Mesenchymal stem cell (in vitro differentiated cells and primary cell): Measurements from ENCODE around the gene NRN1L. TPM values are rescaled to one million over a fixed set of nuclear protein-coding genes. Genes with fewer than 3 reads are reported as not detected.
"Not testable (repeated sequence)": the region's sequence is repeated elsewhere in the genome, so short reads cannot be mapped to it uniquely, and the experiment has no call there.

Experiments
- DNase-seq: peaks from one replicate; pipeline ENCODE4 v3.0.0-alpha.2; 2013
- H2AFZ ChIP-seq: one replicate; pipeline ENCODE4 v1.6.1; 2013; ENCODE audit warnings: low read depth, mild to moderate bottlenecking, control low read depth, inconsistent platforms, low read length, moderate library complexity
- H2AK5ac ChIP-seq: 2 replicates; pipeline ENCODE4 v1.6.1; 2013; ENCODE audit warnings: low read length, moderate library complexity, mild to moderate bottlenecking, inconsistent platforms; ENCODE audit not compliant: severe bottlenecking
- H2BK120ac ChIP-seq: one replicate; pipeline ENCODE4 v1.6.1; 2013; ENCODE audit warnings: low read depth, mild to moderate bottlenecking, inconsistent platforms, low read length, moderate library complexity
- H2BK12ac ChIP-seq, 2 experiments: one replicate each; pipeline ENCODE4 v1.6.1; 2013; ENCODE audit warnings: inconsistent platforms in 2 of 2, low read length in 2 of 2, mild to moderate bottlenecking in 2 of 2, moderate library complexity in 2 of 2, control low read depth in 1 of 2
- H2BK15ac ChIP-seq: one replicate; pipeline ENCODE4 v1.6.1; 2013; ENCODE audit warnings: mild to moderate bottlenecking, low read depth, inconsistent platforms; ENCODE audit not compliant: poor library complexity, severe bottlenecking
- H2BK5ac ChIP-seq: 2 replicates; pipeline ENCODE4 v1.6.1; 2013; ENCODE audit warnings: low read depth, mild to moderate bottlenecking, low read length, control low read depth, inconsistent platforms; ENCODE audit not compliant: poor library complexity, severe bottlenecking
- H3K14ac ChIP-seq, 2 experiments: one replicate each; pipeline ENCODE4 v1.6.1; 2013; ENCODE audit warnings: inconsistent platforms in 2 of 2, low read length in 2 of 2, control low read depth in 1 of 2, mild to moderate bottlenecking in 1 of 2, moderate library complexity in 1 of 2
- H3K18ac ChIP-seq, 2 experiments: one replicate each; pipeline ENCODE4 v1.6.1; 2013; ENCODE audit warnings: inconsistent platforms in 2 of 2, low read length in 2 of 2, control low read depth in 1 of 2, low read depth in 1 of 2, mild to moderate bottlenecking in 1 of 2
- H3K23ac ChIP-seq, 2 experiments: one replicate each; pipeline ENCODE4 v1.6.1; 2013; ENCODE audit warnings: inconsistent platforms in 2 of 2, low read length in 2 of 2, mild to moderate bottlenecking in 2 of 2, moderate library complexity in 2 of 2, control low read depth in 1 of 2
- H3K27ac ChIP-seq: 2 replicates; pipeline ENCODE4 v1.5.1; 2013; ENCODE audit warnings: mild to moderate bottlenecking, moderate library complexity, low read length, control low read depth, inconsistent platforms; ENCODE audit not compliant: poor library complexity, severe bottlenecking
- H3K27me3 ChIP-seq, 2 experiments: 2 replicates each; pipeline versions ENCODE4 v1.6.1 to v1.7.0; 2013; ENCODE audit warnings: low read length in 2 of 2, mild to moderate bottlenecking in 2 of 2, moderate library complexity in 2 of 2, control low read depth in 1 of 2, inconsistent platforms in 1 of 2; ENCODE audit not compliant: control insufficient read depth in 1 of 2, insufficient read depth in 1 of 2
- H3K36me3 ChIP-seq, 2 experiments: 2 replicates each; pipeline versions ENCODE4 v1.6.1 to v1.7.0; 2013; ENCODE audit warnings: low read length in 2 of 2, control low read depth in 1 of 2, inconsistent platforms in 1 of 2, low read depth in 1 of 2, mild to moderate bottlenecking in 1 of 2; ENCODE audit not compliant: insufficient read depth in 2 of 2, control insufficient read depth in 1 of 2
- H3K4ac ChIP-seq, 2 experiments: one replicate each; pipeline ENCODE4 v1.6.1; 2013; ENCODE audit warnings: inconsistent platforms in 2 of 2, low read length in 2 of 2, mild to moderate bottlenecking in 2 of 2, moderate library complexity in 2 of 2, control low read depth in 1 of 2, low read depth in 1 of 2
- H3K4me1 ChIP-seq: 2 replicates; pipeline ENCODE4 v1.6.1; 2013; ENCODE audit warnings: low read depth, low read length, control low read depth; ENCODE audit not compliant: control insufficient read depth, insufficient read depth
- H3K4me2 ChIP-seq: 2 replicates; pipeline ENCODE4 v1.6.1; 2013; ENCODE audit warnings: low read length, mild to moderate bottlenecking, inconsistent platforms; ENCODE audit not compliant: poor library complexity, severe bottlenecking
- H3K4me3 ChIP-seq, 2 experiments: 2 replicates each; pipeline versions ENCODE4 v1.5.1 to v1.7.0; 2013; ENCODE audit warnings: low read length in 2 of 2, mild to moderate bottlenecking in 2 of 2, control low read depth in 1 of 2, low read depth in 1 of 2; ENCODE audit not compliant: insufficient read depth in 1 of 2
- H3K79me1 ChIP-seq: replicated peaks from 2 replicates; pipeline ENCODE4 v1.6.1; 2013; ENCODE audit warnings: mild to moderate bottlenecking, control low read depth, low read length, inconsistent platforms; ENCODE audit not compliant: poor library complexity, severe bottlenecking
- H3K9ac ChIP-seq: 2 replicates; pipeline ENCODE4 v1.7.0; 2013; ENCODE audit warnings: mild to moderate bottlenecking, low read length, moderate library complexity
- H3K9me3 ChIP-seq: 2 replicates; pipeline ENCODE4 v1.7.0; 2013; ENCODE audit warnings: mild to moderate bottlenecking, low read length; ENCODE audit not compliant: control insufficient read depth
- H4K8ac ChIP-seq: one replicate; pipeline ENCODE4 v1.6.1; 2013; ENCODE audit warnings: inconsistent platforms, mild to moderate bottlenecking, low read length, moderate library complexity
- H4K91ac ChIP-seq: one replicate; pipeline ENCODE4 v1.6.1; 2013; ENCODE audit warnings: mild to moderate bottlenecking, low read length, inconsistent platforms
- WGBS: methylation state at CpG from one replicate; pipeline ENCODE4 v1.1.7; 2013; ENCODE audit warnings: mixed read lengths; 5-methylcytosine and 5-hydroxymethylcytosine counted together
- polyA plus RNA-seq, 2 experiments: library from polyadenylated mRNA; stranded (reverse); fragments of 200-250 nt; gene quantifications; one replicate each; pipeline ENCODE4 v1.2.3, GENCODE V29; 2013

Gene NRN1L
- polyA plus RNA-seq (2013, experiment 1 of 2), result 0.30 TPM
- 0.37 TPM for polyA plus RNA-seq (2013, experiment 2 of 2)

- no peaks in the 10 kb centered on the region for H3K27me3 ChIP-seq
- peak within 1 kb of the TSS; percentile 56 for H3K9ac ChIP-seq
- H3K27ac ChIP-seq, result no peak within 1 kb of the TSS
- H3K4me2 ChIP-seq, result no peak within 1 kb of the TSS
- peaks cover 48 to 80% of the 10 kb centered on the region in 2 experiments for H3K36me3 ChIP-seq
- H4K8ac ChIP-seq, result no peak within 1 kb of the TSS
- no peak within 1 kb of the TSS for H2BK120ac ChIP-seq
- H3K14ac ChIP-seq, result no peak within 1 kb of the TSS
- peak; percentile 86 for DNase-seq
- no peak within 1 kb of the TSS for H2AK5ac ChIP-seq
- no peak within 1 kb of the TSS for H2AFZ ChIP-seq
- WGBS, result 32% methylated on average over 22 of the region's 22 CpGs
- H3K79me1 ChIP-seq, result peaks cover 16% of the 10 kb centered on the region
- peak within 1 kb of the TSS in 1 of 2 experiments; percentile 20 for H3K4me3 ChIP-seq
- H3K9me3 ChIP-seq, result no peaks in the 10 kb centered on the region
- H4K91ac ChIP-seq, result no peak within 1 kb of the TSS
- H3K18ac ChIP-seq, result no peak within 1 kb of the TSS
- H2BK5ac ChIP-seq, result no peak within 1 kb of the TSS
- no peak within 1 kb of the TSS for H3K4ac ChIP-seq
- H2BK15ac ChIP-seq, result no peak within 1 kb of the TSS
- no peak within 1 kb of the TSS for H3K23ac ChIP-seq
- peaks cover 9% of the 10 kb centered on the region for H3K4me1 ChIP-seq
- no peak within 1 kb of the TSS for H2BK12ac ChIP-seq
Measured at GRCh38 chr16:67884684-67885083, at the start of gene NRN1L. NRN1L (plus strand) TSS chr16:67884885; CDS start chr16:67884904, 19 bp downstream.

- H2AK5ac ChIP-seq, H4K91ac ChIP-seq, H3K14ac ChIP-seq, H3K36me3 ChIP-seq, H2BK120ac ChIP-seq, H2BK15ac ChIP-seq, H2BK12ac ChIP-seq, H3K18ac ChIP-seq, H2AFZ ChIP-seq, H3K4me1 ChIP-seq, H4K8ac ChIP-seq, H3K9ac ChIP-seq, H3K27me3 ChIP-seq, H3K4me2 ChIP-seq, DNase-seq, H3K23ac ChIP-seq, H3K4me3 ChIP-seq, H3K9me3 ChIP-seq, H2BK5ac ChIP-seq, H3K4ac ChIP-seq, H3K27ac ChIP-seq: not testable (repeated sequence)
- H3K79me1 ChIP-seq, result peaks cover 11% of the 10 kb centered on the region
- 92% methylated on average over 10 of the region's 10 CpGs for WGBS
Measured at GRCh38 chr16:67837190-67837589, 47.5 kb upstream of the NRN1L start.

- Histone ChIP-seq H3K4me3 (no peak overlapping the region), H4K8ac (no peak overlapping the region), H2BK5ac (no peak overlapping the region), H3K18ac (no peak overlapping the region), H3K9ac (no peak overlapping the region), H2BK120ac (no peak overlapping the region), H2BK15ac (no peak overlapping the region), H3K9me3 (no peaks in the 10 kb centered on the region), H2AFZ (no peak overlapping the region), H3K14ac (no peak overlapping the region), H3K27me3 (no peaks in the 10 kb centered on the region), H3K36me3 (no peaks in the 10 kb centered on the region), H3K79me1 (peaks cover 6% of the 10 kb centered on the region), H2BK12ac (no peak overlapping the region), H3K23ac (no peak overlapping the region), H2AK5ac (no peak overlapping the region), H3K4me1 (peaks cover 8% of the 10 kb centered on the region), H3K4me2 (no peak overlapping the region), H4K91ac (no peak overlapping the region), H3K27ac (no peak overlapping the region), H3K4ac (no peak overlapping the region)
- 86% methylated on average over 2 of the region's 2 CpGs for WGBS
- no peak for DNase-seq
Measured at GRCh38 chr16:67837811-67838210, 46.9 kb upstream of the NRN1L start.

GRCh38 chr16:67841198-67841815, 43.4 kb upstream of the NRN1L start:
- WGBS, result 71% methylated on average over 17 of the region's 17 CpGs

More at GRCh38 chr16:67841198-67841815, 43.4 kb upstream of the NRN1L start:
- Histone ChIP-seq H3K14ac (no peak overlapping the region), H2BK5ac (no peak overlapping the region), H4K8ac (peak overlapping the region; percentile 92), H3K9me3 (no peaks in the 10 kb centered on the region), H3K27ac (peak overlapping the region; percentile 24), H3K4ac (no peak overlapping the region), H4K91ac (no peak overlapping the region), H3K9ac (peak overlapping the region; percentile 98), H2BK12ac (peak overlapping the region in 1 of 2 experiments; percentile 29), H2BK15ac (peak overlapping the region; percentile 30), H3K79me1 (peaks cover 5% of the 10 kb centered on the region), H3K4me2 (peak overlapping the region; percentile 54), H2AK5ac (no peak overlapping the region), H2AFZ (peak overlapping the region; percentile 91), H3K18ac (peak overlapping the region in 1 of 2 experiments; percentile 55), H3K23ac (no peak overlapping the region), H3K36me3 (peaks cover 4 to 9% of the 10 kb centered on the region in 2 experiments), H3K4me1 (peaks cover 19% of the 10 kb centered on the region), H2BK120ac (no peak overlapping the region), H3K27me3 (no peaks in the 10 kb centered on the region), H3K4me3 (peak overlapping the region in 1 of 2 experiments; percentile 92)
- no peak for DNase-seq
